DOHH2 (cell line): ENCODE measurements around the gene GNB1L.

Source experiments
- H3F3A ChIP-seq: fragments of 200-600 bp; sonication (generic), shearing (Covaris generic); 2 replicates; pipeline ENCODE4 v1.6.0; 2016; ENCODE audit warnings: antibody characterized with exemption, mild to moderate bottlenecking; ENCODE audit not compliant: control insufficient read depth, insufficient read depth
- H3K27ac ChIP-seq: fragments of 200-600 bp; sonication (generic); 2 replicates; pipeline ENCODE4 v1.5.1; 2014; ENCODE audit warnings: low read depth, mild to moderate bottlenecking, low read length, moderate library complexity
- H3K27me3 ChIP-seq: fragments of 200-600 bp; sonication (generic); 2 replicates; pipeline ENCODE4 v1.6.1; 2014; ENCODE audit warnings: mild to moderate bottlenecking, low read length, mixed read lengths; ENCODE audit not compliant: control insufficient read depth
- H3K36me3 ChIP-seq: fragments of 200-600 bp; sonication (generic); 2 replicates; pipeline ENCODE4 v1.6.1; 2014; ENCODE audit warnings: mild to moderate bottlenecking, low read length, moderate library complexity, mixed read lengths; ENCODE audit not compliant: control insufficient read depth
- H3K4me1 ChIP-seq: fragments of 200-600 bp; sonication (generic); 2 replicates; pipeline ENCODE4 v1.6.1; 2014; ENCODE audit warnings: mild to moderate bottlenecking, low read length, mixed read lengths; ENCODE audit not compliant: control insufficient read depth
- H3K4me2 ChIP-seq: fragments of 200-600 bp; sonication (generic); 2 replicates; pipeline ENCODE4 v1.6.0; 2014; ENCODE audit warnings: mild to moderate bottlenecking, low read length, moderate library complexity
- H3K4me3 ChIP-seq: fragments of 200-600 bp; sonication (generic); 2 replicates; pipeline ENCODE4 v1.5.1; 2014; ENCODE audit warnings: mild to moderate bottlenecking, low read length, mixed read lengths
- H3K79me2 ChIP-seq: fragments of 200-600 bp; sonication (generic); 2 replicates; pipeline ENCODE4 v1.6.1; 2014; ENCODE audit warnings: mild to moderate bottlenecking, low read length, mixed read lengths; ENCODE audit not compliant: control insufficient read depth
- H3K9me2 ChIP-seq: fragments of 200-600 bp; sonication (generic); replicated peaks from 2 replicates; pipeline ENCODE4 v1.6.1; 2014; ENCODE audit warnings: mild to moderate bottlenecking, low read length, mixed read lengths; ENCODE audit not compliant: control insufficient read depth
- H3K9me3 ChIP-seq: fragments of 200-600 bp; sonication (generic); 2 replicates; pipeline ENCODE4 v1.6.1; 2014; ENCODE audit warnings: antibody characterized with exemption, low read length, mixed read lengths; ENCODE audit not compliant: control insufficient read depth, insufficient read depth
- H4K20me1 ChIP-seq: fragments of 200-600 bp; sonication (generic); 2 replicates; pipeline ENCODE4 v1.6.0; 2014; ENCODE audit warnings: low read depth, mild to moderate bottlenecking, antibody characterized with exemption, low read length, moderate library complexity; ENCODE audit not compliant: control insufficient read depth, insufficient read depth
- CTCF ChIP-seq: fragments of 200-600 bp; sonication (generic); IDR thresholded peaks from one replicate; pipeline ENCODE4 v1.5.1; 2014; ENCODE audit warnings: antibody characterized with exemption, mild to moderate bottlenecking, low read depth, low read length; ENCODE audit not compliant: poor library complexity, severe bottlenecking
- EZH2phosphoT487 ChIP-seq: fragments of 200-600 bp; sonication (generic); IDR thresholded peaks from 2 replicates; pipeline ENCODE4 v1.6.1; 2017; ENCODE audit warnings: borderline replicate concordance, mild to moderate bottlenecking, antibody characterized with exemption, low read length, moderate library complexity, mixed read lengths

GNB1L gene

GRCh38 chr22:19766511-19767426 lies 87.9 kb downstream of the GNB1L start:
- peaks cover 82% of the 10 kb centered on the region for H3K27me3 ChIP-seq
- H3K36me3 ChIP-seq, result no peaks in the 10 kb centered on the region
- H3K4me1 ChIP-seq, result peaks cover 8% of the 10 kb centered on the region
- H3K4me3 ChIP-seq, result no peak overlapping the region
- H3K4me2 ChIP-seq, result peak overlapping the region; percentile 14; the same call in 1 of the 2 replicates
- no peaks in the 10 kb centered on the region for H4K20me1 ChIP-seq
- H3K27ac ChIP-seq, result no peak overlapping the region
- no peaks in the 10 kb centered on the region for H3K9me3 ChIP-seq
- no peaks in the 10 kb centered on the region for H3K9me2 ChIP-seq
- no peaks in the 10 kb centered on the region for H3K79me2 ChIP-seq
- TF ChIP-seq EZH2phosphoT487, result peak; percentile 73; the same call in 1 of the 2 replicates
- peak; percentile 49 for TF ChIP-seq CTCF
- H3F3A ChIP-seq, result 0 out of 2 replicates have a peak, but pooled peaks cover 6% of the 10 kb centered on the region

GRCh38 chr22:19766240-19766510 lies 88.5 kb downstream of the GNB1L start:
- H4K20me1 ChIP-seq, result no peaks in the 10 kb centered on the region
- H3K4me2 ChIP-seq, result no peak overlapping the region
- no peak overlapping the region for H3K27ac ChIP-seq

GRCh38 chr22:19765477-19766239 lies 89.0 kb downstream of the GNB1L start:
- Histone ChIP-seq H3K9me2 (no peaks in the 10 kb centered on the region), H3K27ac (no peak overlapping the region), H3K36me3 (no peaks in the 10 kb centered on the region), H3K4me2 (no peak overlapping the region), H3K9me3 (no peaks in the 10 kb centered on the region), H3K27me3 (peaks cover 77% of the 10 kb centered on the region), H3K4me3 (no peak overlapping the region), H3K4me1 (peaks cover 6% of the 10 kb centered on the region; the same call in 1 of the 2 replicates), H3K79me2 (no peaks in the 10 kb centered on the region), H4K20me1 (no peaks in the 10 kb centered on the region), H3F3A (no peaks in the 10 kb centered on the region)
- no peak for TF ChIP-seq CTCF
- peak; percentile 64 for TF ChIP-seq EZH2phosphoT487

More at GRCh38 chr22:19766240-19766510, 88.5 kb downstream of the GNB1L start:
- Histone ChIP-seq H3K4me1 (peaks cover 6% of the 10 kb centered on the region; the same call in 1 of the 2 replicates), H3K27me3 (peaks cover 82% of the 10 kb centered on the region), H3K9me2 (no peaks in the 10 kb centered on the region), H3K36me3 (no peaks in the 10 kb centered on the region), H3F3A (0 out of 2 replicates have a peak, but pooled peaks cover under 1% of the 10 kb centered on the region), H3K4me3 (no peak overlapping the region), H3K9me3 (no peaks in the 10 kb centered on the region), H3K79me2 (no peaks in the 10 kb centered on the region)
- no peak for TF ChIP-seq EZH2phosphoT487
